Measurements from ENCODE around the gene RHBDD2.
"Not testable (repeated sequence)": the region's sequence is repeated elsewhere in the genome, so short reads cannot be mapped to it uniquely, and the experiment has no call there.

The RHBDD2 gene

GRCh38 chr7:75854233-75854632 lies 24.6 kb upstream of the RHBDD2 start:
- TF ChIP-seq CTCF (IDR thresholded peaks at IDR 0.05; ENCODE audit: borderline replicate concordance, control extremely low read depth, extremely low read depth, insufficient read depth, missing control alignments): no peak
- no peak for DNase-seq (ENCODE audit: low spot score)
- in situ Hi-C loops (cut with MboI; ENCODE audit: low sequenced_read_pairs, unreplicated experiment): no loop called here

- in situ Hi-C loops (cut with MboI; ENCODE audit: low sequenced_read_pairs, unreplicated experiment); DNase-seq (ENCODE audit: low spot score): not testable (repeated sequence)
These were observed 24.0 kb upstream of the RHBDD2 start for GRCh38 chr7:75854813-75855345.

GRCh38 chr7:75856536-75856935 lies 22.3 kb upstream of the RHBDD2 start:
- in situ Hi-C loops (cut with MboI; ENCODE audit: low sequenced_read_pairs, unreplicated experiment): no loop called here
- DNase-seq (ENCODE audit: low spot score): no peak
- no peak for TF ChIP-seq CTCF (IDR thresholded peaks at IDR 0.05; ENCODE audit: borderline replicate concordance, control extremely low read depth, extremely low read depth, insufficient read depth, missing control alignments)

GRCh38 chr7:75858410-75858809 lies 20.4 kb upstream of the RHBDD2 start:
- no peak for DNase-seq (ENCODE audit: low spot score)
- no peak for TF ChIP-seq CTCF (IDR thresholded peaks at IDR 0.05; ENCODE audit: borderline replicate concordance, control extremely low read depth, extremely low read depth, insufficient read depth, missing control alignments)
- in situ Hi-C loops (cut with MboI; ENCODE audit: low sequenced_read_pairs, unreplicated experiment): no loop called here

GRCh38 chr7:75861636-75862035 lies 17.2 kb upstream of the RHBDD2 start:
- no peak for TF ChIP-seq CTCF (IDR thresholded peaks at IDR 0.05; ENCODE audit: borderline replicate concordance, control extremely low read depth, extremely low read depth, insufficient read depth, missing control alignments)
- DNase-seq (ENCODE audit: low spot score): no peak
- in situ Hi-C loops (cut with MboI; ENCODE audit: low sequenced_read_pairs, unreplicated experiment): no loop called here

- in situ Hi-C loops (cut with MboI; ENCODE audit: low sequenced_read_pairs, unreplicated experiment); DNase-seq (ENCODE audit: low spot score): not testable (repeated sequence)
These were observed 14.6 kb upstream of the RHBDD2 start for GRCh38 chr7:75864251-75864650.

GRCh38 chr7:75866114-75866488 lies 12.7 kb upstream of the RHBDD2 start:
- no peak for TF ChIP-seq CTCF (IDR thresholded peaks at IDR 0.05; ENCODE audit: borderline replicate concordance, control extremely low read depth, extremely low read depth, insufficient read depth, missing control alignments)
- in situ Hi-C loops (cut with MboI; ENCODE audit: low sequenced_read_pairs, unreplicated experiment): no loop called here
- no peak for DNase-seq (ENCODE audit: low spot score)
